Thyroid gland (tissue), 4 donors: ENCODE measurements around the gene STX1A. TPM values are rescaled to one million over a fixed set of nuclear protein-coding genes. Genes with fewer than 3 reads are reported as not detected.

Experiments
- DNase-seq, 2 donors: peaks; one replicate each; pipeline ENCODE4 v3.0.0-alpha.2; 2019
- H3K27ac ChIP-seq, 3 donors: fragments of 200-600 bp; sonication (generic); 1 replicate in 2 of 3; 2 replicates in 1 of 3; pipeline ENCODE4 v1.5.1; 2016 to 2019; ENCODE audit warnings: mild to moderate bottlenecking in 1 of 3, moderate library complexity in 1 of 3
- H3K27me3 ChIP-seq: fragments of 200-600 bp; sonication (generic); one replicate; pipeline ENCODE4 v1.5.1; 2019
- H3K36me3 ChIP-seq, 2 donors: fragments of 200-600 bp; sonication (generic); one replicate each; pipeline ENCODE4 v1.5.1; 2016 to 2019
- H3K4me1 ChIP-seq, 2 donors: fragments of 200-600 bp; sonication (generic); one replicate each; pipeline ENCODE4 v1.5.1; 2017 to 2019
- H3K4me3 ChIP-seq, 3 donors: fragments of 200-600 bp; sonication (generic); replicated peaks in 1 of 3; 1 replicate in 2 of 3; 2 replicates in 1 of 3; pipeline ENCODE4 v1.5.1; 2016; ENCODE audit warnings: mild to moderate bottlenecking in 1 of 3
- H3K9me3 ChIP-seq: fragments of 200-600 bp; sonication (generic); one replicate; pipeline ENCODE4 v1.5.1; 2017
- POLR2A ChIP-seq, 2 donors: fragments of 450-650 bp; IDR thresholded peaks; one replicate each; pipeline ENCODE4 v1.6.1; 2017; ENCODE audit warnings: antibody characterized with exemption in 2 of 2, mild to moderate bottlenecking in 2 of 2, moderate library complexity in 1 of 2
- WGBS, 2 donors: methylation state at CpG; one replicate each; pipeline ENCODE4 v1.1.5; 2017; 5-methylcytosine and 5-hydroxymethylcytosine counted together
- intact Hi-C: fragments of 100-400 bp; cut with DNase I; formaldehyde crosslinking; loops from one replicate; pipeline ENCODE4 v1.15.1; 2023
- total RNA-seq, 4 donors: library from RNA; depleted of rRNA; stranded (reverse); fragments of >200 nt; gene quantifications; one replicate each; pipeline ENCODE4 v1.2.3, GENCODE V29; 2016
- TF ChIP-seq, protein P1 (sequence below), 6 experiments: fragments of 200-600 bp in 3 of 6; fragments of 450-650 bp in 3 of 6; sonication (generic) in 3 of 6; IDR thresholded peaks; one replicate each; pipeline ENCODE4 v1.5.1; 2016 to 2019; ENCODE audit warnings: antibody characterized with exemption in 6 of 6, mild to moderate bottlenecking in 2 of 6, inconsistent platforms in 1 of 6, moderate library complexity in 1 of 6

STX1A gene
- total RNA-seq, 4 donors from 2014 or later: 4.4 to 9.5 (median 7.2) TPM

DNA sequence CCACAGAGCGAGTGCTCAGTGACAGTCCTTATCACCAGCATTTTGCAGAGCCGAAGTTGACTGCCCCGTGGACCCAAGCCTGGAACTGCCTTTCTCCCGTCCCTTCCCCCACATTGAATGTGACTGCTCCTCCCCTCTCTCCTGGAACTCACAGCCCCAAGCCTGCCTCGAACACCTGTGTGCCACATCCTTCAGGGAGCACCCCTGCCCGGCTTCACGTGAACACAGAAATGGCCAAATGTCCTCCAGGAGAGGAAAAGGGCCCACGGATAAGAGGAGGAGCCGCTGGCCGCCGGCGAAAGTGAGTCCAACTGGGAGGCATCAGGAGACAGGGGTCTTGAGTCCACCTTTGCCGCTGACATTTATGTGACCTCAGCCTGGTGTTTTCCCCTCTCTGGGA, 16.2 kb downstream of the STX1A start:
- Histone ChIP-seq H3K27me3 (no peaks in the 10 kb centered on the region), H3K27ac (no peak overlapping the region), H3K36me3 (peaks cover 4 to 11% of the 10 kb centered on the region in 2 donors), H3K9me3 (no peaks in the 10 kb centered on the region), H3K4me3 (no peak overlapping the region), H3K4me1 (no peaks in the 10 kb centered on the region)
- intact Hi-C loops: no loop called here
- 84% methylated on average over 13 of the region's 13 CpGs for WGBS, 2 donors
- DNase-seq: no peak
- TF ChIP-seq, protein P1, sequence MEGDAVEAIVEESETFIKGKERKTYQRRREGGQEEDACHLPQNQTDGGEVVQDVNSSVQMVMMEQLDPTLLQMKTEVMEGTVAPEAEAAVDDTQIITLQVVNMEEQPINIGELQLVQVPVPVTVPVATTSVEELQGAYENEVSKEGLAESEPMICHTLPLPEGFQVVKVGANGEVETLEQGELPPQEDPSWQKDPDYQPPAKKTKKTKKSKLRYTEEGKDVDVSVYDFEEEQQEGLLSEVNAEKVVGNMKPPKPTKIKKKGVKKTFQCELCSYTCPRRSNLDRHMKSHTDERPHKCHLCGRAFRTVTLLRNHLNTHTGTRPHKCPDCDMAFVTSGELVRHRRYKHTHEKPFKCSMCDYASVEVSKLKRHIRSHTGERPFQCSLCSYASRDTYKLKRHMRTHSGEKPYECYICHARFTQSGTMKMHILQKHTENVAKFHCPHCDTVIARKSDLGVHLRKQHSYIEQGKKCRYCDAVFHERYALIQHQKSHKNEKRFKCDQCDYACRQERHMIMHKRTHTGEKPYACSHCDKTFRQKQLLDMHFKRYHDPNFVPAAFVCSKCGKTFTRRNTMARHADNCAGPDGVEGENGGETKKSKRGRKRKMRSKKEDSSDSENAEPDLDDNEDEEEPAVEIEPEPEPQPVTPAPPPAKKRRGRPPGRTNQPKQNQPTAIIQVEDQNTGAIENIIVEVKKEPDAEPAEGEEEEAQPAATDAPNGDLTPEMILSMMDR (IDR thresholded peaks at IDR 0.05): no peak
- TF ChIP-seq POLR2A (IDR thresholded peaks at IDR 0.05): no peak

DNA sequence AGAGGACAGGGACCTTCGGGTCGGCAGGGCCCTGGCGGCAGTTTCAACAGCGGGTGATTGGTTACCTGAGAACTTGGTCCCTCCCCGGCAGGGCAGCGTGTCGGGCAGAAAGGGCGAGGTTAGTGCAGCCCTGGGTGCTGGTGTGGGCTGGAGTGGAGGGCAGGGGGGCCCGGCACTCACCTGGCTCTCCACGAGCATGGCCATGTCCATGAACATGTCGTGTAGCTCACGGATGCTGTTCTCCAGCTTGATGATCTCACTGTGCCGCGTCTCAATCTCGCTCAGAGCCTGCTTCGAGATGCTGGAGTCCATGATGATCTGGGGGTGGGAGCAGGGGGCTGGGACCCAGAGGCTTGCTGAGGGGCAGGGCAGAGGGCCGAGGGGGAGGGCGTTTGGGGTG, 16.8 kb downstream of the STX1A start:
- 95% methylated on average over 12 to 18 of the region's 18 CpGs for WGBS, 2 donors

DNA sequence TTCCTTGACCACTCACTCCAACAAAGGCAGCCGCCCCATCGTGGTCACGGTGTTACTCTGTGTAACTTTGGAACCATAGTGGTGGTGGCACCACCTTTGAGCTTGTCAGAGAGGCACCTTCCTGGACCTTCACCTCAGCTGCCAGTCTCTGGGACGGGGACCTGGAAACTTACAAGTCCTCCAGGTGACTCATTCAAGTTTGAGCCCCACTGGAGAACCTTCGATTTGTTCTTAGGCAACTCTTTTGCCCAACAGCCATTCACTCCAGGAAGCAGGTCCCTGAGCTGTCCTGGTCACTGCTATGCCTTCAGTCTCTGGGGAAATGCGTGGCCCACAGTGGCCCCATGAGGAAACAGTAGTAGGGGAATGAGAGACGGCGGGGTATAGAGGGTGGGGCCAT, 17.2 kb downstream of the STX1A start:
- Histone ChIP-seq H3K4me1 (no peaks in the 10 kb centered on the region), H3K27ac (no peak overlapping the region), H3K9me3 (no peaks in the 10 kb centered on the region), H3K27me3 (no peaks in the 10 kb centered on the region), H3K36me3 (peaks cover 11 to 14% of the 10 kb centered on the region in 2 donors), H3K4me3 (no peak overlapping the region)
- 89 to 93% methylated on average over 8 of the region's 8 CpGs for WGBS, 2 donors
- intact Hi-C loops: no loop called here
- TF ChIP-seq, protein P1 (IDR thresholded peaks at IDR 0.05): no peak
- TF ChIP-seq POLR2A (IDR thresholded peaks at IDR 0.05): no peak
- no peak for DNase-seq

More for the DNA sequence above, 16.8 kb downstream of the STX1A start:
- no peak for TF ChIP-seq POLR2A (IDR thresholded peaks at IDR 0.05)
- TF ChIP-seq, protein P1 (IDR thresholded peaks at IDR 0.05): no peak
- no peak for DNase-seq
- H3K36me3 ChIP-seq: peaks cover 9 to 11% of the 10 kb centered on the region in 2 donors
- H3K9me3 ChIP-seq: no peaks in the 10 kb centered on the region
- no peaks in the 10 kb centered on the region for H3K4me1 ChIP-seq
- intact Hi-C loops: no loop called here
- H3K27ac ChIP-seq: no peak overlapping the region
- H3K4me3 ChIP-seq: no peak overlapping the region
- no peaks in the 10 kb centered on the region for H3K27me3 ChIP-seq

GRCh38 chr7:73701357-73701995, 18.0 kb downstream of the STX1A start:
- Histone ChIP-seq H3K4me3 (no peak overlapping the region), H3K4me1 (no peaks in the 10 kb centered on the region), H3K27ac (no peak overlapping the region), H3K36me3 (peaks cover 11 to 21% of the 10 kb centered on the region in 2 donors), H3K9me3 (no peaks in the 10 kb centered on the region), H3K27me3 (no peaks in the 10 kb centered on the region)
- no peak for TF ChIP-seq POLR2A (IDR thresholded peaks at IDR 0.05)
- TF ChIP-seq, protein P1 (IDR thresholded peaks at IDR 0.05): peak in 5 of 6 experiments; percentile 28 to 56 (median 47)
- 80 to 87% methylated on average over 13 of the region's 13 CpGs for WGBS, 2 donors
- intact Hi-C loops: no loop called here
- DNase-seq: peak; percentile 29 to 40

GRCh38 chr7:73700581-73701134, 18.8 kb downstream of the STX1A start:
- no peak overlapping the region for H3K27ac ChIP-seq
- H3K4me1 ChIP-seq: no peaks in the 10 kb centered on the region
- no peak overlapping the region for H3K4me3 ChIP-seq
- no peak for TF ChIP-seq POLR2A (IDR thresholded peaks at IDR 0.05)
- TF ChIP-seq, protein P1 (IDR thresholded peaks at IDR 0.05): no peak
- 83 to 93% methylated on average over 6 to 13 of the region's 15 CpGs for WGBS, 2 donors
- no peak for DNase-seq
- intact Hi-C loops: no loop called here
- H3K9me3 ChIP-seq: no peaks in the 10 kb centered on the region
- no peaks in the 10 kb centered on the region for H3K27me3 ChIP-seq
- H3K36me3 ChIP-seq: peaks cover 11 to 25% of the 10 kb centered on the region in 2 donors
